Choroid plexus epithelial cell (primary cell): Measurements from ENCODE around the gene KRT73.

ENCODE experiments used
- DNase-seq: peaks from one replicate; pipeline ENCODE4 v3.0.0-alpha.2; 2010; ENCODE audit warnings: low read depth
- H3K4me3 ChIP-seq: 2 replicates; pipeline ENCODE4 v1.5.1; 2011; ENCODE audit warnings: low read depth, mild to moderate bottlenecking, control low read depth, low read length, moderate library complexity
- TF ChIP-seq, protein P1 (sequence below): conservative IDR thresholded peaks from 2 replicates; pipeline ENCODE4 v1.5.1; 2011; ENCODE audit warnings: low read depth, mild to moderate bottlenecking, control low read depth, inconsistent platforms, low read length, moderate library complexity

KRT73 gene

GRCh38 chr12:52575948-52576347 lies 42.4 kb downstream of the KRT73 start:
- DNase-seq: no peak
- TF ChIP-seq, protein P1, sequence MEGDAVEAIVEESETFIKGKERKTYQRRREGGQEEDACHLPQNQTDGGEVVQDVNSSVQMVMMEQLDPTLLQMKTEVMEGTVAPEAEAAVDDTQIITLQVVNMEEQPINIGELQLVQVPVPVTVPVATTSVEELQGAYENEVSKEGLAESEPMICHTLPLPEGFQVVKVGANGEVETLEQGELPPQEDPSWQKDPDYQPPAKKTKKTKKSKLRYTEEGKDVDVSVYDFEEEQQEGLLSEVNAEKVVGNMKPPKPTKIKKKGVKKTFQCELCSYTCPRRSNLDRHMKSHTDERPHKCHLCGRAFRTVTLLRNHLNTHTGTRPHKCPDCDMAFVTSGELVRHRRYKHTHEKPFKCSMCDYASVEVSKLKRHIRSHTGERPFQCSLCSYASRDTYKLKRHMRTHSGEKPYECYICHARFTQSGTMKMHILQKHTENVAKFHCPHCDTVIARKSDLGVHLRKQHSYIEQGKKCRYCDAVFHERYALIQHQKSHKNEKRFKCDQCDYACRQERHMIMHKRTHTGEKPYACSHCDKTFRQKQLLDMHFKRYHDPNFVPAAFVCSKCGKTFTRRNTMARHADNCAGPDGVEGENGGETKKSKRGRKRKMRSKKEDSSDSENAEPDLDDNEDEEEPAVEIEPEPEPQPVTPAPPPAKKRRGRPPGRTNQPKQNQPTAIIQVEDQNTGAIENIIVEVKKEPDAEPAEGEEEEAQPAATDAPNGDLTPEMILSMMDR: no peak
- no peak overlapping the region for H3K4me3 ChIP-seq

- TF ChIP-seq, protein P1: no peak
- no peak for DNase-seq
- H3K4me3 ChIP-seq: no peak overlapping the region
These were observed 43.1 kb downstream of the KRT73 start for GRCh38 chr12:52575256-52575655.

- H3K4me3 ChIP-seq: no peak within 1 kb of the TSS
- TF ChIP-seq, protein P1: no peak
- no peak for DNase-seq
These were observed 44.6 kb downstream of the KRT73 start, which contains the start of gene KRT74 for GRCh38 chr12:52573743-52574142. Gene KRT74 (minus strand): TSS chr12:52573843. CDS start chr12:52573777, 66 bp downstream.

GRCh38 chr12:52573306-52573705 lies 45.1 kb downstream of the KRT73 start:
- no peak for DNase-seq
- no peak overlapping the region for H3K4me3 ChIP-seq
- TF ChIP-seq, protein P1: no peak

DNA sequence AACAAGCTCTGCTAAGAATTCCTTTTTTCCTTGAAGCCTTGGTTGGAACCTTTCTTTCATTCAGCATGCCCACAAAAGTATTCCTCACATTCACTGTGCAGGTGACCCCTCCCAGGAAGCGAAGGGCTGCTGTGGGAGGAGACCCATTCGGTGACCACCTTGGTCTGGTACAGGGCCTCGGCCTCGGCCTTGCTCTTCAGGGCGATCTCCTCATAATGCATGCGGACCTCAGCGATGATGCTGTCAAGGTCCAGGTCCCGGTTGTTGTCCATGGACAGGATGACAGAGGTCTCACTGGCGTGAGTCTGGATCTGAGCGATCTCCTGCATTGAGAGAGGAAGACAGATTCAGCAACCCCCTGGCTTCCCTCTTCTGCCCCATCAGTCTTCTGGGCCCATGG lies 47.8 kb downstream of the KRT73 start:
- no peak for DNase-seq
- TF ChIP-seq, protein P1: no peak
- no peak overlapping the region for H3K4me3 ChIP-seq

DNA sequence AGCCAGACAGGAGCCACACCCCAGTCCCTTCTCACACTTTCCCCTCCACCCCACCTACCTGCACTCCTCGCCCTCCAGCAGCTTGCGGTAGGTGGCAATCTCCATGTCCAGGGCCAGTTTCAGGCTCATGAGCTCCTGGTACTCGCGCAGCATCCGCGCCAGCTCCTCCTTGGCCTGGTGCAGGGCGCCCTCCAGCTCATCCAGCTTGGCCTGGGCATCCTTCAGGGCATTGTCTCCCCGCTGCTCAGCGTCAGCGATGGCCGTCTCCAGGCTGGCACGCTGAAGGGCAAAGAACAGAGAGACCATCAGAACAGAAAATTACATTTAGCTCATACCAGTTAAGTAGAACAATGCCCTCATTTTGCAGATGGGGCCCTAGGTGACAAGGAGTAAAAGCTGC lies 50.2 kb downstream of the KRT73 start:
- DNase-seq: no peak
- TF ChIP-seq, protein P1: no peak
- no peak overlapping the region for H3K4me3 ChIP-seq

DNA sequence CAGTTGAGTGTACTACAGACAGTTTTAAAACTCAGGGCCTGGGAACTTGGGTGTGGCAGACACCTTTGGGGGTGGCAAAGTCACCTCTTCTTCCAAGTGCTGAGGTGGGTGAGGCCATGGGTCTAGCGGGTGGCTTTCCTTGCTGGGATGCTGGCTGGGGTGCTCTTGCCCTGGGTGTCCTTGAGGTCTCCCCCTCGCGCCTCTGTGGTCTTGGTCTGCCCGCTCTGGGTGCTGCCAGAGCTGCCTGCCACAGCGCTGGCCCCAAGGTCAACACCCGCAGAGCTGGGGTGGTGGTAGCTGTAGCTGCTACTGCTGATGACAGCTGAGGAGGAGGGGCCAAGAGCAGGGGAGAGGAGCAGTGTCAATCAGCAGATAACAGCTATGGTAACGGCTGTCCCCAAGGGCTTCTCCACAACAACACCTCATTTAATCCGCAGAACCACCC lies 51.5 kb downstream of the KRT73 start:
- H3K4me3 ChIP-seq: no peak overlapping the region
- TF ChIP-seq, protein P1: no peak
- DNase-seq: no peak
